PC-9 (cell line): ENCODE results near the gene FAM200B.

ENCODE experiments used
- EZH2 ChIP-seq: fragments of 200-600 bp; sonication (generic); IDR thresholded peaks from 2 replicates; pipeline ENCODE4 v1.8.0; 2017; ENCODE audit warnings: antibody characterized with exemption, low read depth
- TF ChIP-seq, protein P1 (sequence below): fragments of 200-600 bp; sonication (generic); conservative IDR thresholded peaks from 2 replicates; pipeline ENCODE4 v1.6.1; 2017; ENCODE audit warnings: mixed run types, antibody characterized with exemption, mild to moderate bottlenecking, moderate library complexity

GRCh38 chr4:15648600-15648999 is 33.0 kb upstream of the FAM200B start:
- TF ChIP-seq, protein P1, sequence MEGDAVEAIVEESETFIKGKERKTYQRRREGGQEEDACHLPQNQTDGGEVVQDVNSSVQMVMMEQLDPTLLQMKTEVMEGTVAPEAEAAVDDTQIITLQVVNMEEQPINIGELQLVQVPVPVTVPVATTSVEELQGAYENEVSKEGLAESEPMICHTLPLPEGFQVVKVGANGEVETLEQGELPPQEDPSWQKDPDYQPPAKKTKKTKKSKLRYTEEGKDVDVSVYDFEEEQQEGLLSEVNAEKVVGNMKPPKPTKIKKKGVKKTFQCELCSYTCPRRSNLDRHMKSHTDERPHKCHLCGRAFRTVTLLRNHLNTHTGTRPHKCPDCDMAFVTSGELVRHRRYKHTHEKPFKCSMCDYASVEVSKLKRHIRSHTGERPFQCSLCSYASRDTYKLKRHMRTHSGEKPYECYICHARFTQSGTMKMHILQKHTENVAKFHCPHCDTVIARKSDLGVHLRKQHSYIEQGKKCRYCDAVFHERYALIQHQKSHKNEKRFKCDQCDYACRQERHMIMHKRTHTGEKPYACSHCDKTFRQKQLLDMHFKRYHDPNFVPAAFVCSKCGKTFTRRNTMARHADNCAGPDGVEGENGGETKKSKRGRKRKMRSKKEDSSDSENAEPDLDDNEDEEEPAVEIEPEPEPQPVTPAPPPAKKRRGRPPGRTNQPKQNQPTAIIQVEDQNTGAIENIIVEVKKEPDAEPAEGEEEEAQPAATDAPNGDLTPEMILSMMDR: no peak
- no peak for TF ChIP-seq EZH2
